GM19372 (cell line): ENCODE data around the gene KRT32.
A peak's percentile ranks its signal among the peaks of the same experiment; 100 is the strongest.

Experiments
- ATAC-seq: cut with Tn5 transposase; IDR thresholded peaks from one replicate; pipeline ENCODE4 v1.9.1; 2021; ENCODE audit warnings: mild to moderate bottlenecking, low read depth, moderate library complexity; ENCODE audit not compliant: unreplicated experiment

KRT32 gene

DNA sequence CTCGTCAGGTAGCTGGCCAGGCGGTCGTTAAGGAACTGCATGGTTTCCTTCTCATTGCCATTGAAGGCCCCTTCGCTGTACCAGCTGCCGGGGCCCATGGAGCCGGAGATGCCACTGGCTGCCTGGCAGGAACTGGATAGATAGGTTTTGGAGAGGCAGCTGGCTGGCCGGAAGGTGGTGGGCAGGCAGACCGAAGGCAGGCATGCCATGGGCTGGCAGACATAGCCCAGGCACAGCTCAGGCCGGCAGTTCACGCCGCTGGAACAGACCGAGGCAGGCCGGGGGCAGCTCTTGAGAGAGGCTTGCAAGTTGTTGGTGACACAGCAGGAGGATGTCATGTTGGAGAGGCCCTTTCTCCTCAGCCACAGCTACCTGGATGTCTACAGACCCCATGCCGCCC lies at the start of gene KRT32:
KRT32 (minus strand) TSS at position 399 of the 400 bp plus-strand sequence; CDS start at position 338, 61 bp downstream.
- ATAC-seq = no peak

DNA sequence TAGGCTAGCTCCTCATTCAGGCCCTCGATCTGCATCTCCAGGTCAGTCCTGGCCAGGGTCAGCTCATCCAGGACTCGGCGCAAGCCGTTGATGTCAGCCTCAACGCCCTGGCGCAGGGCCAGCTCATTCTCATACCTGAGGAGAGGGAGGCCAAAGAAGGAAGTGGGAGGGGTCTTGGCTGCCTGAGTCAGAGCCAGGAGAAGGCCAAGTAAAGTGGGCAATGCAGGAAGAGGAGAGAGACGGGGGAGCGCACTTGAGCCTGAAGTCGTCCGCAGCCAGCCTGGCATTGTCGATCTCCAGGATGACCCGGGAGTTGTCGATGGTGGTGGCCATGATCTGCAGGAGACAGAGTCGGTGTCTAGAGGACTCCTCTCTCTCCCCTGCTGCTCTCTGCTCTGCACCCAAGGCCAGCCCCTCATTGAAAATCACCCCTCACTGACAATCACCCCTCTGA lies 49.7 kb upstream of the KRT32 start:
- ATAC-seq = no peak

DNA sequence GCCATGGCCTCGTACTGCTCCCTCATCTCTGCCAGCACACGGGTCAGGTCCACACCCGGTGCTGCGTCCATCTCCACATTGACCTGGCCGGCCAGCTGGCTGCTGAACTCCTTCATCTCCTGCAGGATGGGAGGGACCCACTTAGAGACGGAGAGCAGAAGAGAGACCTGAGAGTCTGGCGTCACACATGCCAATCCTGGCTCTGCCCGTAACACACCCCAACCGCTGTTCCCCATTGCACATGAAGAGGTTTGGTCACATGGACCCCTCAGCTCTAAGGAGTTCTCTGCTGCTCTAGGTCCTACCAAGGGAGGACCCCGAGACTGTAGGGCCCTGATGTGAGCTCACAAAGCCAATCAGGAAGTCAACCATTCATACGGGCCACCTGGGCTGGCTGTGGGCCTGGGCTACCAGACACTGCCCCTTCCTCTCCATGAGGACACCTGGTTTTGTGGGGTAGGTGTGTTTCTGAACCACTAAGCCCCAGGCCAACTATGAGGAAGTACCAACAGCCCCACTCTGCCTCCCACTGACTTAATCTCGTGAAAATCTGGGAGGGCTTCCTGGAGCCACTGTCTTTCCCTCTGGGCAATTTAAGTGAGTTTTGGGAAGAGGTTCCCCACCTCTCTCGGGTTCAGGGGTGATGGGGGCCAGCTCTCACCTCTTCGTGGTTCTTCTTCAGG lies 49.1 kb upstream of the KRT32 start:
- ATAC-seq = no peak

GRCh38 chr17:41513168-41513547 lies 46.0 kb upstream of the KRT32 start:
- ATAC-seq = no peak

DNA sequence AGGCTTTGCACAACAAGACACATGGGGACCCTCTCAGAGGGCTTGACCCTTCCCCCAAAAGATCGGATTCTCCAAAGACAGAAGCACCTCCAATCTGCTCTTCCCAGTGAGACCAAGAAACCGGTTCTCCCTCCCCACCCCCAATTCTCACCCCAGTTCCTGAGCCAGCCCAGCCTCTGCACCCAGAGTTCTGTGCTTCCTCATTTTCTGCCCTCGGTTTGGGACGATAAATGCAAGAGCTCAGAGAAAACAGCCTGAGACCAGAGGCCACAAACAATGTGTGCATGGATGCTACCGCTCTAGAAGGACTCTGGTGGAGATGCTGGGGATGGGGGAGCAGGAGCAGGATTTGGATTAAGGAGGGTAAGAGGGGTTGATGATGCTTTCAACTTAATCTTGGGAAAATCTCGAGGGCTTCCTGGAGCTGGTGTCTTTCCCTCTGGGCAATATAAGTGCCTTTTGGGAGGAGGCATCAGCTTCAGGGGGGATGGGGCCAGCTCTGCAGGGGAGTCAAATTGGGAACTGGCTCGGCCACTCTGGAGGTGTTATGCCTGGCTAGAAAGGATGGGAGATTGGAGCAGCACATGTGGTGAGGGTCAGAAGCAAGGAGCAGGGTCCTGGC lies 45.5 kb upstream of the KRT32 start:
- ATAC-seq = no peak

GRCh38 chr17:41511716-41512115 lies 44.5 kb upstream of the KRT32 start:
- ATAC-seq = no peak

- no peak for ATAC-seq
These were observed 43.9 kb upstream of the KRT32 start for GRCh38 chr17:41511116-41511515.

DNA sequence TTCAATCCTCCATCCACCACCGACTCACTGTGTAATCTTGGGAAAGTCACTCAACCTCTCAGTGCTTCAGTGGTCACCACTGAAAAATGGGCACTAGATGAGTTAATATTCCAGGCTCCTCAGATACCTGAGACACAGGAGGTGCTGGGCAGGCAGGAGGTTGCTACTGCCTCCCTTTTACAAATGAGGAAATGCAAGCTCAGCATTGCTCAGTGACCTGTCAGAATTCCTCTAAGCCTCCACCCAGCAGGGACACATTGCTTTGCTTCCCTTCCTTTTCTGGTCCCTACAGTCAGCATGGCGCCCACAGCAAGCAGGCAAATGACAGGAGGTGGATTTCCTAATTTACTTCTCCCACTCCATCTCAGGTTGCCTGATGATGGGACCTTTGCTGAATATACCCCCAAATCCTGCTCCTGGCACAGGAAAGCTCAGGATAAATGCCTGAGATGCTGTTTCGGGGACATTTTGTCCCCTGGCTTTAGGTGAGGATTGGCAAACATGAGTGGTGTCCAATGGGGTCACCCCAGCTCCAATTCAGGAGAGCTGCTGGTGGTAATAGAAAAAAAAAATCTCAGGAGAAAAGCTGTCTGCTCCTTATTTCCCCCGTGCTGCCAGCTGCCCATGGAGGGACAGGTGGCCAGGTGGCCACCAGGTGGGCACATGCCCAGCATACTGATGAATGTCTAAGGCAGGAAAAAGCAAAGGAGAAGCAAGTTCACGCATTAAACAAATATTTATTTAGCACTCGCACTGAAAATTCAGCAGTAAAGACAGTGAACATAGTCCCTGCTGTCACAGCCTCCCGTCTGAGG lies 43.3 kb upstream of the KRT32 start:
- ATAC-seq = no peak

DNA sequence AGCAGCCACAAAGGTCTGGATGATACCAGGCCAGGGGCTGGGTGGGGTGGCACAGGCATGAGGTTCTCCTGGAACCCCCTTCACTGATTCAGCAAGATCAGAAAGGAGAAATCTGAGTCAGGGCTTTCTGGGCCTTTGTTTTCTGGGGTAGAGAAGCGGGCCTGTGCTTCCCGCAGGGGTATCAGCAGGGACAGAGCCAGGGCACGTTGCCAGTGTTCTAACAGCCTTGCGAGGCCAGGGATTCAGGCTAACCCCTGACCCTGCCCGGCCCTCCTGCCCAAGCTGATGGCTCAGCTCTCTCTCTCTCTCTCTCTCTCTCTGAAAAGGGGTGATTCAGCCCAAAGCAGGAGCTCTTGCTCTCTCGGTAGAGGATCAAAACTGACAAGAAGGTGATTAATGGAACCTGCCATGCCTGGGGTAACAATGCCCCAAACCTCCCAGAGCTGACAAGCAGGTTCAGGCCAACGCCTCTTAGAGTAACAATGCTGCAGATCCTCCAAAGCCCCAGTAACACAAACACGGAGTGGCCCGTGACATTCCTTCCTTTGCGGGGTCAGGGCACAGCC lies 40.2 kb upstream of the KRT32 start:
- no peak for ATAC-seq

- no peak for ATAC-seq
These were observed 38.9 kb upstream of the KRT32 start for GRCh38 chr17:41505809-41506767.

DNA sequence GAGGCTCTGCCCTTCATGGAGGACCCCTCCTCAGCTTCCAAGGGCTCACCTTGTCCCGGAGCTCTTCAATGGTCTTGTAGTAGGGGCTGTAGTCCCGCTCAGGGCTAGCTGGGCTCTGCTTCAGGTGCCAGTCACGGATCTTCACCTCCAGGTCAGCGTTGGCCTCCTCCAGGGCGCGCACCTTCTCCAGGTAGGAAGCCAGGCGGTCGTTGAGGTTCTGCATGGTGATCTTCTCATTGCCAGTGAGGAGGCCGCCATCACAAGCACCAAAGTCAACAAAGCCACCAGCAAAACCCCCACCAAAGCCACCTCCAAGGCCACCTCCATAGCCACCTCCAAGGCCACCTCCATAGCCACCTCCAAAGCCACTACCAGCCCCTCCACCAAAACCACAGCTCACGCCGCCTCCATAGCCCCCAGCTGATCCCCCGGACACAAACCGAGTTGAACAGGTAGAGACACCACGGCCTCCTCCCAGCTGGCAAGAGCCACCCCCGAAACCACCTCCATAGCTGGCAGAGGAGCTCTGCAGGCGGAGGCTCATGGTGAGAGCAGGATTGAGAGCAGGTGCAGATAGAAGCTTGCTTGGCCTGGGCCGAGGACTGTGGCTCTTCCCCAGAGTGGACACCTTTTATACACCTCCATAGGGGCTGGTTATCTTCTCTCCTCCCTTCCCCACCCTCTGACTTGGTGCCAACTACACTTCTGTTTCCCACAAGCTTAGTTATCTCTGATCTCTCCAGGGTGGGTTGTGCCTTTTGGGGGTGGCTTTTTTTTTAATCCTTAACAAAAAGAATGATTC lies 38.0 kb upstream of the KRT32 start, which contains the start of gene KRT13:
KRT13 (minus strand) TSS at position 606 of the 802 bp plus-strand sequence; CDS start at position 544, 62 bp downstream.
- ATAC-seq = no peak

DNA sequence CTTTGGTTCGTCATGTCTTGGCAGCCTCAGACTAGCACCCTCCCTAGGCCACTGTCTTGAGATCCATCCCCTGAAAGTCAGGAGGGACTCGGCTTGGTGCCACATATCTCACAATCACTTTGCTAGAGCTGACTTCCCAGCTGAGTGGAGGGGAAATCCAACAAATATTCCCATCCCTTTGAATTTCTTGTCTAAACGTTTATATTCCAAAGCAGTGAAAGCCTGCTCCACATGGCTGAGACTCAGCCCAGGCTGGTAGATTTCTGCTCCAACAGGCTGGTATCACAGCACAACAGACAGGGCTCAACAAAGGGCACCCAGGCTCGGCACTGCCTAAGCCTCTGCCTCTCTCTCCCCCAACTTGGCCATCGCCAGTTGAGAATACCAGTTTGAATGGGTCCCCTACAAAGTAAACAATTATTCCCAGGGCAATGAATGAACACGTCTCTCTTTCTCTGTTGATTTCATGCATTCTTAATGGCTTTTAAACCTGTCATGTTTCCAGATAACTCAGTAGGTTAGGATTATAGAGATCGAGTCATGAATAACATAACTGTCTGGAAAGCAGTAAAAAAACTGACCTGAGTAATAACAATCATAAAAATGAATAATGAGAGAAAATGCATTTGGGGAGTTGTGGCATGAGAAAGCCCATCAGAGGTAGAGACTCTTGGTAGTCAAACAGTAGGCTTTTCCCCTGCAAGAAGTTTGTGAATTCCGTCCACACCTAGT lies 37.2 kb upstream of the KRT32 start:
- ATAC-seq = no peak

GRCh38 chr17:41503202-41503601 lies 36.0 kb upstream of the KRT32 start:
- no peak for ATAC-seq

DNA sequence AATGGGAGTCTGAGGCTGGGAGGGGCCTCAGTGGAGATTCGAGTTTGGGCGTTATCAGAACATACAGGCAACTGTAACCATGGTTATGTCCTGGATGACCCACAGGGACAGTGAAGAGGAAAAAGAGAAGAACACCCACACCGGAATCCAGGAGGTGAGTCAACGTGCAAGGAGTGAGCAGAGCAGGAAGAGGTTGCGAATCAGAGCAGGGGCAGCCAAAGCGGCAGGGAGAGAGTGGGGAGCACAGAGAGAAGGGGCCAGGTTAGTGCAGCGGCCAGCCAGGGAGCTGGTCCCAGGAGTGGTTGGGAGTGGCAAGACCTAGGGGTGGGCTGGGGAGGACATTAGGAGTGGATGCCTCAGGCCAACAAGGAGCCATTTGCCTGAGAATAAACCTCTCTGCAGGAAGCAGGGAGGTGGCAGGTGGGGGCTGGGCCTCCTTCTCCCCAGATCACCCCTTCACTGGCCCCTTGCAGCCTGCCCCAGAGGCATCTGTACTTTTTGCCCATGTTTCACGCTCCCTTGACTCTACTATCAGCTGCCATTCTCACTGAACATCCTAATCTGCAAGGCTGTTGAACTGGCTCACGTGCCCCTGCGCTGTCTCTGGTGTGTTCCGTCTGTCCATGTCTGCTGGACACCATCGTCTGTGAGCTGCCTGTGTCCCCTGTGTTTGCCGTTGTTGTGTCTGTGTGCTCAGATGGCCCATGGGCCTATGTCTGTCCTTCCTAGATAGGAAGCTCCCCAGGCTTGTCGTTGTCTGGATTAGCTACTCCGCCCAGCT lies 33.1 kb upstream of the KRT32 start:
- no peak for ATAC-seq

- no peak for ATAC-seq
These were observed 32.5 kb upstream of the KRT32 start for GRCh38 chr17:41499714-41500113.

DNA sequence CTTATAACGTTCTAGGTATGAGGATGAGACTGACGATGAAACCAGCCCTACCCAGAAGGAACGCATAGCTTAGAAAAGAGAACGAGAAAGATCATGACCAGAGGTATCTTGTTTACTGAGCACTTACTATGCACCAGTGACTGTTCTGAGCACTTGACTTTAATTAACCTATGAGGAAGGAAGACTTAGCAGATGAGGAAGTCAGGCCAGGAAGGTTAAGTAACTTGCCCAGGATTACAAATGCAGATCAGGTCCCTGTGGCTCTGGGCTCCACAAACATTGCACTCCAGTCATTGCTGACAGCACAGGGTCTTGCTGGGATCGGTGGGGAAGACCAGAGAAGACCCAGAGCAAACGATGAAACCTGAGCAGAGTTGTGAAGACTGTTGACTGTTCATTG lies 31.1 kb upstream of the KRT32 start:
- ATAC-seq = no peak

DNA sequence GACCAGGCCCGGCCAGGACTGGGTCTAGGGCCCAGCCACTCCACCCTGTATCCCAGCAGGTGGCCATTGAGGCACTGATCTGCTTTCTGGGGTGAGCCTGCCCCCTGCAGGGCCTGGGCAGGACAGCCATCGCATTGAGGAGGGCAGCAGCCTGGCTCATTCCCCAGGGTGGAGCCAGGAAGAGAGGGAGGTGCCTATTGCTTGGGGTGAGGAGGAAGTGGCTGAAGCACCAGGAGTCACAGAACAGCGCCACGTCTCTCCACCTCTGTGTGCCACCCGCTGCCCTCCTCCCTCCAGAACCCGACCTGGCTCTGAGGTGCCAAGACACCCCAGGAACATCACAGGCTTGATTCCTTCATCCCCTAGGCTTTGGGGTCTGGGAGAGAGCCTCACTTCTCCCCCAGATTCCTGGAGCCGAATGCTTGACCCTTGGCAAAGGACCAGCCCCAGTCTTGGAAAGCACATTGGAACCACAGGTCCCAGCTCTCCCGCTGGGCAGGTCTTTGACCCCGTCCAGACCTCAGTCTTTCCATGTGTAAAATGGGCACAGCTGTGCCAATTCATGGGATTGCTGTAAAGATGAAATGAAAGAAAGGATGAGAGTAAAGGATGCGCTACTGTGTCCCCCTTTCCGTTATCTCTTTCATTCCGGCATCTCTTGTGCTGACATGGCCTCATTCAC lies 29.8 kb upstream of the KRT32 start:
- ATAC-seq = peak; percentile 61
